ENCODE results near the gene PLEKHA7.

- TF ChIP-seq CTCF (IDR thresholded peaks at IDR 0.05; ENCODE audit: low read depth, low read length) = no peak
- TF ChIP-seq MAX (IDR thresholded peaks at IDR 0.05; ENCODE audit: low read depth, low read length) = no peak
- no peak for TF ChIP-seq MYC (IDR thresholded peaks at IDR 0.05; ENCODE audit: low read depth, low read length)
- TF ChIP-seq POLR2A (IDR thresholded peaks at IDR 0.05; ENCODE audit: extremely low read depth, insufficient read length) = no peak
Measured at GRCh38 chr11:16784097-16784496, 230.1 kb downstream of the PLEKHA7 start.
